Smooth muscle cell (in vitro differentiated cells): ENCODE measurements around the gene GALNT7. TPM values are rescaled to one million over a fixed set of nuclear protein-coding genes. Genes with fewer than 3 reads are reported as not detected.

ENCODE experiments used
- DNase-seq: peaks from one replicate; lab custom pipeline; 2025; ENCODE audit not compliant: unreplicated experiment; lab: John Stamatoyannopoulos, UW
- H2AFZ ChIP-seq: fragments of 200-600 bp; sonication (generic); 2 replicates; pipeline ENCODE4 v1.6.0; 2016; ENCODE audit warnings: antibody characterized with exemption, low read depth, mild to moderate bottlenecking
- H3F3A ChIP-seq: fragments of 200-600 bp; sonication (generic); 2 replicates; pipeline ENCODE4 v1.6.0; 2017; ENCODE audit warnings: antibody characterized with exemption, low read depth
- H3K27ac ChIP-seq: fragments of 200-600 bp; sonication (generic); 2 replicates; pipeline ENCODE4 v1.5.1; 2016; ENCODE audit warnings: low read depth, mild to moderate bottlenecking
- H3K27me3 ChIP-seq: fragments of 200-600 bp; sonication (generic); 2 replicates; pipeline ENCODE4 v1.6.1; 2016; ENCODE audit warnings: low read depth, mild to moderate bottlenecking
- H3K36me3 ChIP-seq: fragments of 200-600 bp; sonication (generic); 2 replicates; pipeline ENCODE4 v1.5.1; 2016; ENCODE audit warnings: low read depth
- H3K4me1 ChIP-seq: fragments of 200-600 bp; sonication (generic); 2 replicates; pipeline ENCODE4 v1.5.1; 2016; ENCODE audit warnings: low read depth
- H3K4me2 ChIP-seq: fragments of 200-600 bp; sonication (generic); 2 replicates; pipeline ENCODE4 v1.6.0; 2016; ENCODE audit warnings: mild to moderate bottlenecking
- H3K4me3 ChIP-seq: fragments of 200-600 bp; sonication (generic); 2 replicates; pipeline ENCODE4 v1.5.1; 2016; ENCODE audit warnings: mild to moderate bottlenecking
- H3K79me2 ChIP-seq: fragments of 200-600 bp; sonication (generic); 2 replicates; pipeline ENCODE4 v1.6.0; 2016; ENCODE audit warnings: low read depth, mild to moderate bottlenecking
- H3K9ac ChIP-seq: fragments of 200-600 bp; sonication (generic); 2 replicates; pipeline ENCODE4 v1.6.0; 2016; ENCODE audit warnings: low read depth
- H3K9me3 ChIP-seq: fragments of 200-600 bp; sonication (generic); replicated peaks from 2 replicates; pipeline ENCODE4 v1.5.1; 2016; ENCODE audit warnings: low read depth
- H4K20me1 ChIP-seq: fragments of 200-600 bp; sonication (generic); 2 replicates; pipeline ENCODE4 v1.6.0; 2016; ENCODE audit warnings: low read depth
- CTCF ChIP-seq: fragments of 200-600 bp; sonication (generic); IDR thresholded peaks from 2 replicates; pipeline ENCODE4 v1.5.1; 2017; ENCODE audit warnings: borderline replicate concordance, mild to moderate bottlenecking, antibody characterized with exemption; ENCODE audit not compliant: insufficient read depth, poor library complexity, severe bottlenecking
- WGBS: methylation state at CpG from one replicate; pipeline ENCODE4 v1.1.7; 2016; ENCODE audit warnings: low lambda C conversion rate; 5-methylcytosine and 5-hydroxymethylcytosine counted together
- polyA plus RNA-seq: library from polyadenylated mRNA; unstranded; fragments of >200 nt; fragmentation: Nextera tagmentation; extraction: Ambion mirVana; gene quantifications from 2 replicates; pipeline ENCODE4 v1.2.1, GENCODE V29; 2016
- total RNA-seq: library from RNA; depleted of rRNA; stranded (reverse); fragments of >200 nt; gene quantifications from 2 replicates; pipeline ENCODE4 v1.2.3, GENCODE V29; 2014

GALNT7 gene
- total and polyA plus RNA-seq, 2 experiments from 2014 or later = 9.0 to 33.4 TPM

- Histone ChIP-seq H3K9ac (peak overlapping the region; percentile 53), H4K20me1 (peaks cover 35% of the 10 kb centered on the region), H3K9me3 (no peaks in the 10 kb centered on the region), H3K4me2 (peak overlapping the region; percentile 99), H3K36me3 (no peaks in the 10 kb centered on the region), H3K79me2 (peaks cover 28% of the 10 kb centered on the region), H3K4me1 (peaks cover 23% of the 10 kb centered on the region), H3K27me3 (no peaks in the 10 kb centered on the region), H3K4me3 (peak overlapping the region; percentile 93), H2AFZ (peak overlapping the region; percentile 93), H3F3A (no peaks in the 10 kb centered on the region), H3K27ac (peak overlapping the region; percentile 61)
- DNase-seq = peak; percentile 63
- TF ChIP-seq CTCF = no peak
- WGBS = under 1% methylated on average over 48 of the region's 92 CpGs
These were observed 994 bp downstream of the GALNT7 start for GRCh38 chr4:173169428-173170181.

GRCh38 chr4:173170182-173170778, 1.7 kb downstream of the GALNT7 start:
- H3K36me3 ChIP-seq = no peaks in the 10 kb centered on the region
- no peak for DNase-seq
- H3K27me3 ChIP-seq = no peaks in the 10 kb centered on the region
- H2AFZ ChIP-seq = peak overlapping the region; percentile 93
- H3K4me2 ChIP-seq = peak overlapping the region; percentile 99
- TF ChIP-seq CTCF = no peak
- no peaks in the 10 kb centered on the region for H3F3A ChIP-seq
- H3K79me2 ChIP-seq = peaks cover 34% of the 10 kb centered on the region
- 8% methylated on average over 13 of the region's 13 CpGs for WGBS
- no peaks in the 10 kb centered on the region for H3K9me3 ChIP-seq
- H3K27ac ChIP-seq = peak overlapping the region; percentile 61
- peak overlapping the region; percentile 53 for H3K9ac ChIP-seq
- H3K4me1 ChIP-seq = peaks cover 23% of the 10 kb centered on the region
- peak overlapping the region; percentile 93 for H3K4me3 ChIP-seq
- peaks cover 35% of the 10 kb centered on the region for H4K20me1 ChIP-seq

- Histone ChIP-seq H3K36me3 (no peaks in the 10 kb centered on the region), H3K9ac (no peak overlapping the region), H2AFZ (no peak overlapping the region), H3F3A (no peaks in the 10 kb centered on the region), H3K27me3 (no peaks in the 10 kb centered on the region), H3K4me2 (peak overlapping the region; percentile 99), H3K4me3 (peak overlapping the region; percentile 93), H3K27ac (no peak overlapping the region), H3K9me3 (no peaks in the 10 kb centered on the region), H4K20me1 (peaks cover 35% of the 10 kb centered on the region), H3K4me1 (peaks cover 23% of the 10 kb centered on the region), H3K79me2 (peaks cover 35% of the 10 kb centered on the region)
- 45% methylated on average over 2 of the region's 2 CpGs for WGBS
- no peak for DNase-seq
- peak; percentile 34 for TF ChIP-seq CTCF
These were observed 2.5 kb downstream of the GALNT7 start for GRCh38 chr4:173171098-173171497.
